ENCODE data around the gene SMARCC2. TPM values are rescaled to one million over a fixed set of nuclear protein-coding genes. Genes with fewer than 3 reads are reported as not detected.

The SMARCC2 gene
- total and polyA plus RNA-seq, 9 of the 15 experiments (the other 6 are each of a cell fraction or from before 2014, with no cell fraction given): 11.9 to 86.0 (median 36.6) TPM

GRCh38 chr12:56157201-56158028 lies 31.9 kb downstream of the SMARCC2 start (continued):
- TF ChIP-seq RCOR1 (IDR thresholded peaks at IDR 0.05; ENCODE audit: borderline replicate concordance in 1 of 2, low read depth in 2 of 2, low read length in 2 of 2) (peak in 1 of 2 experiments; percentile 34; a peak in 1 of 4 replicates), ETV1 (tag; conservative IDR thresholded peaks at IDR 0.05; ENCODE audit: low read depth) (peak; percentile 32; the same call in 1 of the 2 replicates), CHD4 (IDR thresholded peaks at IDR 0.05; ENCODE audit: insufficient read depth, insufficient replicate concordance, low read depth, low read length, poor library complexity, severe bottlenecking) (no peak), THAP12 (CRISPR knock-in tag; IDR thresholded peaks at IDR 0.05) (0 out of 2 replicates have a peak, but pooled peaks have one; percentile 56), FOXP1 (CRISPR knock-in tag; IDR thresholded peaks at IDR 0.05) (peak; percentile 68; the same call in 1 of the 2 replicates), E2F4 (CRISPR knock-in tag; IDR thresholded peaks at IDR 0.05; ENCODE audit: low read depth) (peak; percentile 43; the same call in 1 of the 2 replicates), SPI1 (IDR thresholded peaks at IDR 0.05; ENCODE audit: borderline replicate concordance, low read depth, low read length) (peak; percentile 74; the same call in 1 of the 2 replicates), ARID4B (CRISPR knock-in tag; IDR thresholded peaks at IDR 0.05) (no peak), MTF1 (CRISPR knock-in tag; IDR thresholded peaks at IDR 0.05; ENCODE audit: borderline replicate concordance) (no peak), YY1 (IDR thresholded peaks at IDR 0.05; ENCODE audit: borderline replicate concordance in 1 of 3, control insufficient read depth in 1 of 3, extremely low read depth in 1 of 3, insufficient read depth in 3 of 3, insufficient read length in 1 of 3, insufficient replicate concordance in 2 of 3, low read depth in 1 of 3, low read length in 2 of 3) (no peak), TRIM24 (IDR thresholded peaks at IDR 0.05) (0 out of 4 replicates have a peak, but pooled peaks of 1 of the 2 experiments have one; percentile 15), RB1 (IDR thresholded peaks at IDR 0.05; ENCODE audit: low read depth) (no peak), CREM (IDR thresholded peaks at IDR 0.05; ENCODE audit: low read depth) (no peak), SIRT6 (IDR thresholded peaks at IDR 0.05; ENCODE audit: low read depth, low read length) (no peak), SOX6 (IDR thresholded peaks at IDR 0.05) (peak; percentile 79), ZNF780A (CRISPR knock-in tag; IDR thresholded peaks at IDR 0.05) (no peak), POLR2A (conservative IDR thresholded peaks at IDR 0.05) (peak; percentile 60; the same call in 1 of the 2 replicates), GABPA (tag; conservative IDR thresholded peaks at IDR 0.05; ENCODE audit: low read depth) (no peak), CTBP1 (IDR thresholded peaks at IDR 0.05; ENCODE audit: borderline replicate concordance) (0 out of 2 replicates have a peak, but pooled peaks have one; percentile 37)

All from K562 (cell line).